HEK293 (cell line): ENCODE data around the gene ALAD.

ENCODE experiments used
- CTCF ChIA-PET: fragments of 350-600 bp; formaldehyde crosslinking; extraction: SDS; loops from one replicate; lab custom pipeline; 2021; ENCODE audit warnings: antibody characterized with exemption; lab: Yijun Ruan, JAX
- POLR2A ChIA-PET: fragments of 300-600 bp; formaldehyde crosslinking; extraction: SDS; loops from one replicate; lab custom pipeline; 2020; ENCODE audit warnings: antibody characterized with exemption, inconsistent platforms; lab: Yijun Ruan, JAX
- H3K27ac ChIP-seq: fragments of 200-500 bp; sonication (Bioruptor generic); 2 replicates; pipeline ENCODE4 v1.5.1; 2014; ENCODE audit warnings: low read depth, low read length, control low read depth, inconsistent platforms; ENCODE audit errors: extremely low read depth
- H3K36me3 ChIP-seq, 2 experiments: fragments of 200-500 bp in 1 of 2; sonication (Bioruptor generic) in 1 of 2; 1 replicate in 1 of 2; 2 replicates in 1 of 2; pipeline ENCODE4 v1.5.1; 2014 to 2017; ENCODE audit warnings: inconsistent platforms in 2 of 2, low read length in 2 of 2; ENCODE audit not compliant: control insufficient read depth in 2 of 2, insufficient read depth in 1 of 2
- H3K4me1 ChIP-seq: fragments of 200-500 bp; sonication (Bioruptor generic); 2 replicates; pipeline ENCODE4 v1.5.1; 2014; ENCODE audit warnings: mild to moderate bottlenecking, low read length, inconsistent platforms; ENCODE audit not compliant: control insufficient read depth, insufficient read depth
- H3K4me3 ChIP-seq: 2 replicates; pipeline ENCODE4 v1.5.1; 2011; ENCODE audit warnings: low read depth, mild to moderate bottlenecking, control low read depth, low read length, moderate library complexity
- H3K9me3 ChIP-seq: fragments of 200-500 bp; sonication (Bioruptor generic); 2 replicates; pipeline ENCODE4 v1.5.1; 2014; ENCODE audit warnings: low read depth, low read length, inconsistent platforms; ENCODE audit not compliant: control insufficient read depth, insufficient read depth
- BCL11A ChIP-seq: fragments of 450-650 bp; formaldehyde crosslinking; IDR thresholded peaks from 2 replicates; pipeline ENCODE4 v1.5.1; 2016; ENCODE audit warnings: low read depth, missing biosample characterization, missing genetic modification characterization
- FEZF1 ChIP-seq: fragments of 450-650 bp; formaldehyde crosslinking; IDR thresholded peaks from 2 replicates; pipeline ENCODE4 v1.5.1; 2016; ENCODE audit warnings: missing biosample characterization, missing genetic modification characterization
- KLF1 ChIP-seq: fragments of 450-650 bp; formaldehyde crosslinking; IDR thresholded peaks from 2 replicates; pipeline ENCODE4 v1.5.1; 2016; ENCODE audit warnings: missing biosample characterization, missing genetic modification characterization
- MEIS1 ChIP-seq: sonication (generic); formaldehyde crosslinking; IDR thresholded peaks from 2 replicates; pipeline ENCODE4 v1.8.1; 2022; ENCODE audit warnings: missing genetic modification reagents, mild to moderate bottlenecking, borderline replicate concordance
- PRDM10 ChIP-seq: fragments of 450-650 bp; formaldehyde crosslinking; IDR thresholded peaks from 2 replicates; pipeline ENCODE4 v1.5.1; 2016; ENCODE audit warnings: missing biosample characterization, missing genetic modification characterization
- SALL2 ChIP-seq: fragments of 450-650 bp; formaldehyde crosslinking; IDR thresholded peaks from 2 replicates; pipeline ENCODE4 v1.5.0; 2017; ENCODE audit warnings: missing biosample characterization, mild to moderate bottlenecking, missing genetic modification characterization, borderline replicate concordance
- ZNF335 ChIP-seq: fragments of 450-650 bp; formaldehyde crosslinking; conservative IDR thresholded peaks from 2 replicates; pipeline ENCODE4 v1.5.1; 2016; ENCODE audit warnings: missing biosample characterization, missing genetic modification characterization
- ZNF404 ChIP-seq: fragments of 450-650 bp; formaldehyde crosslinking; IDR thresholded peaks from 2 replicates; pipeline ENCODE4 v1.5.1; 2017; ENCODE audit warnings: missing biosample characterization, missing genetic modification characterization
- ZNF660 ChIP-seq: fragments of 450-650 bp; IDR thresholded peaks from 2 replicates; pipeline ENCODE4 v1.5.1; 2018; ENCODE audit warnings: missing biosample characterization, mild to moderate bottlenecking, missing genetic modification characterization
- ZNF777 ChIP-seq: fragments of 450-650 bp; formaldehyde crosslinking; IDR thresholded peaks from 2 replicates; pipeline ENCODE4 v1.5.1; 2017; ENCODE audit warnings: missing biosample characterization, missing genetic modification characterization, borderline replicate concordance
- ZNF843 ChIP-seq: fragments of 450-650 bp; formaldehyde crosslinking; IDR thresholded peaks from 2 replicates; pipeline ENCODE4 v1.5.1; 2016; ENCODE audit warnings: missing biosample characterization, missing genetic modification characterization
- TF ChIP-seq, protein P1 (sequence below): fragments of 450-650 bp; formaldehyde crosslinking; IDR thresholded peaks from 2 replicates; pipeline ENCODE4 v1.5.1; 2016; ENCODE audit warnings: missing biosample characterization, missing genetic modification characterization
- TF ChIP-seq, protein P2 (sequence below): fragments of 450-650 bp; formaldehyde crosslinking; IDR thresholded peaks from 2 replicates; pipeline ENCODE4 v1.5.1; 2017; ENCODE audit warnings: missing biosample characterization, mild to moderate bottlenecking, missing genetic modification characterization, moderate library complexity

The ALAD gene

DNA sequence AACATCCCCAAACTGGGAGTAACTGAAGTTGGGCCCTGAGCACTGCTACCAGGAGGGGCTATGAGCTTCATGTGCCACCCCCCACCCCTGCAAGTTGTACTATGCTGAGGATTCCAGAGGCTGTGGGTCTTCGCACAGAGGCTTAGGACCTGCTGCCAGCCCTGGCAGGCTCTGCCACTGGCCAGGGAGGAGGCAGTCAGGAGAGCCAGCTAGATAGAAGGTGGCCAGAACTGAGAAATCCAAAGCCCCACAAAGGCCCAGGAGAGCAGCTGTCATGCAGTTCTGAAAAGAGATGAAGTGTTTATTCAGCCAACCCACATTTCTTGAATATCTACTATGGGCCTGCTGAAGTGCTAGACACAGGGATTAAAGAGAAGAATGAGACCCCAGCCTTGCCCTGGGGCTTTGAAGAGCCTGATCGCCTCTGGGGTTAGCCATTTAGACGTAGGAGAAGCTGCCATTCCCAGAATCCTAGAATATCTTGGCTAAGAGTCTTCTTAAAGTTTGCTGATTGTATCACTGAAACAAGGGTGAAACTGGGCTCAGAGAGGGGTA, 1.4 kb downstream of the ALAD start:
- Histone ChIP-seq H3K27ac (no peak overlapping the region), H3K4me3 (no peak overlapping the region), H3K36me3 (peaks cover 0 to 6% of the 10 kb centered on the region in 2 experiments; a peak in 1 of 3 replicates), H3K4me1 (peaks cover 2% of the 10 kb centered on the region; the same call in 1 of the 2 replicates), H3K9me3 (no peaks in the 10 kb centered on the region)
- ChIA-PET CTCF (interaction anchor here (1.3 to 2.6 kb wide), 4 partner anchors 13 to 88 kb away, joined by 4 to 13 read pairs (median 7); partner anchors contain the start of gene WDR31), POLR2A (interaction anchor here (0.7 to 3.3 kb wide), 8 partner anchors 11 to 125 kb away, joined by 3 to 44 read pairs (median 6); partner anchors contain the start of genes BSPRY, C9orf43, CDC26 and HDHD3)
- TF ChIP-seq ZNF335 (tag by site-specific recombination) (peak; percentile 17; the same call in 1 of the 2 replicates), ZNF660 (tag by site-specific recombination) (no peak), ZNF404 (tag by site-specific recombination) (no peak), FEZF1 (tag by site-specific recombination) (no peak), ZNF843 (tag by site-specific recombination) (no peak)
- TF ChIP-seq, protein P1, sequence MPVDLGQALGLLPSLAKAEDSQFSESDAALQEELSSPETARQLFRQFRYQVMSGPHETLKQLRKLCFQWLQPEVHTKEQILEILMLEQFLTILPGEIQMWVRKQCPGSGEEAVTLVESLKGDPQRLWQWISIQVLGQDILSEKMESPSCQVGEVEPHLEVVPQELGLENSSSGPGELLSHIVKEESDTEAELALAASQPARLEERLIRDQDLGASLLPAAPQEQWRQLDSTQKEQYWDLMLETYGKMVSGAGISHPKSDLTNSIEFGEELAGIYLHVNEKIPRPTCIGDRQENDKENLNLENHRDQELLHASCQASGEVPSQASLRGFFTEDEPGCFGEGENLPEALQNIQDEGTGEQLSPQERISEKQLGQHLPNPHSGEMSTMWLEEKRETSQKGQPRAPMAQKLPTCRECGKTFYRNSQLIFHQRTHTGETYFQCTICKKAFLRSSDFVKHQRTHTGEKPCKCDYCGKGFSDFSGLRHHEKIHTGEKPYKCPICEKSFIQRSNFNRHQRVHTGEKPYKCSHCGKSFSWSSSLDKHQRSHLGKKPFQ: no peak

- Histone ChIP-seq H3K4me3 (no peak overlapping the region), H3K36me3 (peaks cover 0 to 6% of the 10 kb centered on the region in 2 experiments; a peak in 1 of 3 replicates), H3K4me1 (peaks cover 2% of the 10 kb centered on the region; the same call in 1 of the 2 replicates), H3K27ac (no peak overlapping the region), H3K9me3 (no peaks in the 10 kb centered on the region)
- CTCF ChIA-PET: interaction anchor here (0.6 to 1.0 kb wide), 3 partner anchors 90 to 530 kb away, joined by 3 to 4 read pairs (median 4); no protein-coding TSS in a partner anchor
- POLR2A ChIA-PET: interaction anchor here (0.7 to 2.8 kb wide), 7 partner anchors 9 to 123 kb away, joined by 3 to 9 read pairs (median 4); partner anchors contain the start of genes BSPRY, C9orf43, CDC26 and HDHD3
- no peak for TF ChIP-seq ZNF777 (tag by site-specific recombination)
- TF ChIP-seq SALL2 (tag by site-specific recombination): no peak
- TF ChIP-seq, protein P2, sequence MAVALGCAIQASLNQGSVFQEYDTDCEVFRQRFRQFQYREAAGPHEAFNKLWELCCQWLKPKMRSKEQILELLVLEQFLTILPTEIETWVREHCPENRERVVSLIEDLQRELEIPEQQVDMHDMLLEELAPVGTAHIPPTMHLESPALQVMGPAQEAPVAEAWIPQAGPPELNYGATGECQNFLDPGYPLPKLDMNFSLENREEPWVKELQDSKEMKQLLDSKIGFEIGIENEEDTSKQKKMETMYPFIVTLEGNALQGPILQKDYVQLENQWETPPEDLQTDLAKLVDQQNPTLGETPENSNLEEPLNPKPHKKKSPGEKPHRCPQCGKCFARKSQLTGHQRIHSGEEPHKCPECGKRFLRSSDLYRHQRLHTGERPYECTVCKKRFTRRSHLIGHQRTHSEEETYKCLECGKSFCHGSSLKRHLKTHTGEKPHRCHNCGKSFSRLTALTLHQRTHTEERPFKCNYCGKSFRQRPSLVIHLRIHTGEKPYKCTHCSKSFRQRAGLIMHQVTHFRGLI (tag by site-specific recombination): 0 out of 2 replicates have a peak, but pooled peaks have one; percentile 10
Measured at GRCh38 chr9:113398796-113399195, 2.3 kb downstream of the ALAD start.

- no peak overlapping the region for H3K27ac ChIP-seq
- H3K9me3 ChIP-seq: no peaks in the 10 kb centered on the region
- POLR2A ChIA-PET: interaction anchor here (1.8 to 2.8 kb wide), 2 partner anchors 13 to 122 kb away, joined by 6 to 9 read pairs; partner anchors contain the start of genes C9orf43, CDC26, POLE3 and PRPF4
- TF ChIP-seq KLF1 (tag by site-specific recombination) (peak; percentile 60), MEIS1 (CRISPR knock-in tag) (no peak), PRDM10 (peak; percentile 70), BCL11A (tag by site-specific recombination) (no peak)
- CTCF ChIA-PET: interaction anchor here (0.6 kb wide), 1 partner anchor 59 kb away, joined by 3 read pairs; no protein-coding TSS in a partner anchor
- H3K36me3 ChIP-seq: peaks cover 0 to 18% of the 10 kb centered on the region in 2 experiments; a peak in 1 of 3 replicates
- H3K4me3 ChIP-seq: no peak overlapping the region
- peaks cover 2% of the 10 kb centered on the region; the same call in 1 of the 2 replicates for H3K4me1 ChIP-seq
Measured at GRCh38 chr9:113397203-113397631, 3.9 kb downstream of the ALAD start.
